ENCODE measurements around the gene TUBB4B.

The TUBB4B gene

GRCh38 chr9:137228506-137228967 lies 12.6 kb upstream of the TUBB4B start:
- H3K27ac Mint-ChIP-seq = no peak overlapping the region
- peaks cover 2% of the 10 kb centered on the region for H3K36me3 Mint-ChIP-seq
- H3K9me3 Mint-ChIP-seq = no peaks in the 10 kb centered on the region
- H3K4me3 Mint-ChIP-seq = no peak overlapping the region
- H3K4me1 Mint-ChIP-seq = peaks cover 6% of the 10 kb centered on the region
- DNase-seq (ENCODE audit: low spot score in 2 of 2) (no peak), ATAC-seq (no peak)

DNA sequence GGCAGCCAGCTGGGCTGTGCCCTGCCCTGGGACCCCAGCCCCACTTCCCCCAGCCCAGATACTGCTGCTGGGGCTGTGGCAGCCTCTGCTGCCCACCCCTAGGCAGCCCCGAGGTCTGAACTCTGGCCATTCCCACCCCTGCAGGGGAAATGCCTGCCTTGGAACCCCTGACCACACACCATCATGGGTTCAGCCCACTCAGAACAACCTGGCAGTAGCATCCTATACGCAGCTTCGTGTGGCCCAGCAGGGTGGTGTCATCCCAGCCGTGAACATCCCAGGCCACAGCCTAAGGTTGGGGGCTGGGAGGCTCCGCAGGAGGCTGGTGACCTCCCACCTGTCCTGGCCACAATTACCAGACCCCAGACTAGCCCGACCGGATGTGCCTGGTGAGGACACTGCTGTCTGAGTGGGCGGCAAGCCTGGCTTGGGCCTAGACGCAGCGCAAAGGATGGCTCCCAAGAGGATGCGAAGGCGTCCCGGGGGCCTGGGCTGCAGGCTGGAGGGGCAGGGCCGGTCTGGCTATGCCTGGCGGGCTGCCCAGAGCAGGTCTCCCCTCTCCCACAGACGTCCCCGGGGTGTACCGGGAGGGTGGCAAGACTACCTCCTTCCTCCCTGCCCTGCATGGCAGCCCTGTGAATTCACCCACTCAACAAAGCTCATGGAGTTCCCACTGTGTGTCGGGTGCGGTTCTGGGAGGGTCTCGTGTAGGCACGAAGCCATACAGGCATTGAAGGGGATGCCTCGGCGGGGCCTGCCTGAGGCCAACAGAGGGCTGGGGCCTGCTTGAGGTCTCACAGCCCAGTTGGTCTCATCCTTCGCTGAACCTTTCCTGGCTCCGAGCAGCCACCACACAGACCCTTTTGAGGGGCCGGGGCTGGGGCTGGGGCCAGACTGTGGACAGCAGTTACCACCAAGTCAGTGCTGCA lies 11.9 kb upstream of the TUBB4B start:
- no peak overlapping the region for H3K4me3 Mint-ChIP-seq
- no peaks in the 10 kb centered on the region for H3K9me3 Mint-ChIP-seq
- no peak overlapping the region for H3K27ac Mint-ChIP-seq
- no peaks in the 10 kb centered on the region for H3K36me3 Mint-ChIP-seq
- H3K4me1 Mint-ChIP-seq = peaks cover 6% of the 10 kb centered on the region
- no peak for ATAC-seq
- no peak for DNase-seq (ENCODE audit: low spot score in 2 of 2)

GRCh38 chr9:137229903-137230704 lies 11.0 kb upstream of the TUBB4B start:
- no peak overlapping the region for H3K4me3 Mint-ChIP-seq
- H3K9me3 Mint-ChIP-seq = no peaks in the 10 kb centered on the region
- no peak for DNase-seq (ENCODE audit: low spot score in 2 of 2)
- H3K4me1 Mint-ChIP-seq = peaks cover 6% of the 10 kb centered on the region
- no peaks in the 10 kb centered on the region for H3K36me3 Mint-ChIP-seq
- H3K27ac Mint-ChIP-seq = no peak overlapping the region
- no peak for ATAC-seq

GRCh38 chr9:137230705-137231371 lies 10.2 kb upstream of the TUBB4B start, which contains the start of gene SLC34A3:
TSS of gene SLC34A3 (plus strand) at chr9:137230901. CDS start at chr9:137231703, 802 bp downstream.
- no peaks in the 10 kb centered on the region for H3K36me3 Mint-ChIP-seq
- H3K4me3 Mint-ChIP-seq = no peak within 1 kb of the TSS
- ATAC-seq (no peak), DNase-seq (ENCODE audit: low spot score in 2 of 2) (no peak)
- H3K4me1 Mint-ChIP-seq = peaks cover 6% of the 10 kb centered on the region
- no peaks in the 10 kb centered on the region for H3K9me3 Mint-ChIP-seq
- no peak within 1 kb of the TSS for H3K27ac Mint-ChIP-seq

DNA sequence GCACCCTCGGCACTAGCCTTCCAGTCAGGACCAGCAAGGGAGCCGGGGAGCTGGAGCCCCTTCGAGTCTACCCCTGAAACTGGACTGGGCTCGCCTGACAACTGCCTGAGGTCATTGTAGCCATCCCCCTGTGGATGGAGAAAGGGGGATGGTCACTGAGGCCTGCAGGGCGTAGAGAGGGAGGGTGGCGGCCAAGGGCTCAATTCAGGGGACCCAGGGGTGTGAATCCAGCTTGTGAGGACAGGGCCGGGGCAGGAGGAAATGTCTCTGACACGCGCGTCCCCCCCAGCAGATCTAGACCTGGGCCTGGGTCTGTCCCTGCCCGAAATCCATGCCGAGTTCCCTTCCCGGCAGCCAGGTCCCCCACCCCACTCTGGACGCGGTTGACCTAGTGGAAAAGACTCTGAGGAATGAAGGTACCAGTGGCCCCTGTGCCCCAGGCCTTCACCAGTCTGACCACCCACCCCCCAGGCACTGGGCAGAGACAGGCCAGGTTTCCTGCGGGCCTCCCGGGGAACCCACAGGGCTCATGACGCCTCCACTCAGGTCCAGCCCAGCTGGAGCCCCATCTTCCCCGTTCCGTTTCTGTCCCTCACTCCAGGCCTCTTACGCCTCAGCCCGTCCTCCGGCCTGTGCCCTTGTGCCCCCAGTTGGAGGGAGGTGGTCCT lies 9.6 kb upstream of the TUBB4B start:
- no peak overlapping the region for H3K27ac Mint-ChIP-seq
- no peak overlapping the region for H3K4me3 Mint-ChIP-seq
- no peaks in the 10 kb centered on the region for H3K36me3 Mint-ChIP-seq
- H3K4me1 Mint-ChIP-seq = peaks cover 6% of the 10 kb centered on the region
- ATAC-seq = no peak
- H3K9me3 Mint-ChIP-seq = no peaks in the 10 kb centered on the region
- DNase-seq (ENCODE audit: low spot score in 2 of 2) = no peak

DNA sequence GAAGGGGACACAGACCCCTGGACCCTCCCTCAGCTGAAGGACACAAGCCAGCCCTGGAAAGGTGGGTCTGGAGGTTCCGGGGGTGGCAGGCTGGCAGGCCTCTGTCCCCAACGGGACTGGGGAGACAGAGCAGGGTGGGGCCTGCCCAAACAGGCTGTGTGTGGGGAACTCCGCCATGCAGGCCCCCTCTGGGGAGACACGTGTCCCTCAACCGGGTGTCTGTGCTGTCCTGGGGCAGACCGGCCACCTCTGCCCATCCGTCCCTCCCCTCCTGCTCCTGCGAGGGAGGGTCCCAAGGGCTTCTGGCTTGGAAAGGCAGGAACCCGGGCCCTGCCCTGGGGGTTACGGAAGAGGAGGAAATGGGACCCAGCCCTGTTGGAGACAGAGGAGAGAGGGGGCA lies 9.0 kb upstream of the TUBB4B start:
- no peak for ATAC-seq

DNA sequence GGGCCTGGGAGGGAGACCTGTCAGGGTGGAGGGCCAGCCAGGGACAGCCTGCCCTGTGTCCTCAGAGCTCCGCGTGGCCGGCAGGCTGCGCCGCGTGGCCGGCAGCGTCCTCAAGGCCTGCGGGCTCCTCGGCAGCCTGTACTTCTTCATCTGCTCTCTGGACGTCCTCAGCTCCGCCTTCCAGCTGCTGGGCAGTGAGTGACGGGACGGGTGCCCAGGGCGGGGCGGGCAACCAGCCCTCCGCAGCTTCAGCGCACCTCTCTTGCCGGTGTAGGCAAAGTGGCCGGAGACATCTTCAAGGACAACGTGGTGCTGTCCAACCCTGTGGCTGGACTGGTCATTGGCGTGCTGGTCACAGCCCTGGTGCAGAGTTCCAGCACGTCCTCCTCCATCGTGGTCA lies 8.6 kb upstream of the TUBB4B start:
- Mint-ChIP-seq H3K4me1 (peaks cover 4% of the 10 kb centered on the region), H3K36me3 (no peaks in the 10 kb centered on the region), H3K4me3 (no peak overlapping the region), H3K27ac (no peak overlapping the region), H3K9me3 (no peaks in the 10 kb centered on the region)
- DNase-seq (ENCODE audit: low spot score in 2 of 2) (no peak), ATAC-seq (no peak)

More for the DNA sequence above, 9.0 kb upstream of the TUBB4B start:
- Mint-ChIP-seq H3K27ac (no peak overlapping the region), H3K9me3 (no peaks in the 10 kb centered on the region), H3K36me3 (no peaks in the 10 kb centered on the region), H3K4me1 (peaks cover 6% of the 10 kb centered on the region), H3K4me3 (no peak overlapping the region)
- DNase-seq (ENCODE audit: low spot score in 2 of 2) = no peak

DNA sequence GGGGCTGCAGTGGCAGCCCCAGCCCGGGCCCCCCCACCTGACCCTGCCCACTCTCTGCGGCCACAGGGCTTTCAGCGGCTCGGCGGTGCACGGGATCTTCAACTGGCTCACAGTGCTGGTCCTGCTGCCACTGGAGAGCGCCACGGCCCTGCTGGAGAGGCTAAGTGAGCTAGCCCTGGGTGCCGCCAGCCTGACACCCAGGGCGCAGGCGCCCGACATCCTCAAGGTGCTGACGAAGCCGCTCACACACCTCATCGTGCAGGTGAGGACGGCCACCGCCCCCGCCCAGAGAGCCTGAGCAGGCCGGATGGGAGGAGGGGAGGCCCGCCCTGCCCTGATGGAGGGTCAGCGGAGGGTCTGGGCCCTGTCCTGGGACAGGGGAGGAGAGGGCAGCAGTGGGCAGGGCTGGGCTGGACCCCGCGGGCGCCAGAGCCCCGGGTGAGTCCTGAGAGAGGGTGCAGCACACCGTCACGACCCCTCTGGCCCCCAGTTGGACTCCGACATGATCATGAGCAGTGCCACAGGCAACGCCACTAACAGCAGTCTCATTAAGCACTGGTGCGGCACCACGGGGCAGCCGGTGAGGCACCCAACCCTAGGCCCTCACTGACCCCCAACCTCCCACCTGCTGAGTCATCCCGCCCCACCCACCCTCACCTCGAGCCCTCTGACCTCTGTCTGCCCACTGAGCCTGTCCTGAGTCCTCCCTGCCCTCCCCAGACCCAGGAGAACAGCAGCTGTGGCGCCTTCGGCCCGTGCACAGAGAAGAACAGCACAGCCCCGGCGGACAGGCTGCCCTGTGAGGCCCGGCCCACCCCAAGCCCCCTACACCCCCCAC lies 7.7 kb upstream of the TUBB4B start:
- Mint-ChIP-seq H3K36me3 (no peaks in the 10 kb centered on the region), H3K27ac (no peak overlapping the region), H3K9me3 (no peaks in the 10 kb centered on the region), H3K4me1 (peaks cover 4% of the 10 kb centered on the region), H3K4me3 (no peak overlapping the region)
- no peak for DNase-seq (ENCODE audit: low spot score in 2 of 2)
- ATAC-seq = no peak

- DNase-seq (ENCODE audit: low spot score in 2 of 2) (no peak), ATAC-seq (no peak)
- Mint-ChIP-seq H3K9me3 (no peaks in the 10 kb centered on the region), H3K4me1 (peaks cover 11% of the 10 kb centered on the region), H3K27ac (no peak overlapping the region), H3K4me3 (no peak overlapping the region), H3K36me3 (peaks cover 5% of the 10 kb centered on the region)
These were observed 6.9 kb upstream of the TUBB4B start for GRCh38 chr9:137234055-137234697.

DNA sequence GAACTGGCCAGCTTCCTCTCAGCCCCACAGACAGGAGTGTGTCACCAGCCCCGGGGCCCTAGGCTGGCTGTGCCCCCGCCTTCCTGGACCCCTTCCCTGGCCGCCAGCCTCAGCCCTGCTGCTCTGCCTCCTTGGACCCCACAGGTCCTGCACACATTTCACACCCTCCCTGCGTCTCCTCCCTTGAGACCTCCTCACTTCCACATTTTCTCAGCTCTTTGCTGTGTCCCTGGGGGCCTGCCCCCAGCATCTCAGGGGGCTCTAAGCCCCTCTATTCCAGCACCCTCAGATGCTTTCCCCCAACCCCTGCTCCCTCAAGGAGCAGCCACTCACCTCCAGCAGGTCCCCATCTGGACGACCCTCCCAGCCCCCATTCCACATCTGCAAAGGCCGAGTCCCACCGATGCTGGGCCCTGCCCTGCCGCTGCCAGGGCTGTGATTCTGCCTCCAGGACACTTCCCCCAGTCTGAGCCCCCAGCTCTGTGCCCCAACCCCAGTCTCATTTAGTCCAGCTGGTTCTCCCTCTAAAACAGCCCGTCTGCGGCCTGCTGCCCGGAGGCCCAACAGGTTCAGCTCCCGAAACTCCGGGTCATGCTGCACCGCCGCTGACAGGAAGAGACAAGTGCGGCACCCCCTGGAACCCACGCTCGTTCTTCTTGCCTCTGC lies 6.2 kb upstream of the TUBB4B start:
- Mint-ChIP-seq H3K27ac (no peak overlapping the region), H3K36me3 (peaks cover 7% of the 10 kb centered on the region), H3K4me3 (no peak overlapping the region), H3K4me1 (peaks cover 12% of the 10 kb centered on the region), H3K9me3 (no peaks in the 10 kb centered on the region)
- no peak for DNase-seq (ENCODE audit: low spot score in 2 of 2)
- no peak for ATAC-seq

DNA sequence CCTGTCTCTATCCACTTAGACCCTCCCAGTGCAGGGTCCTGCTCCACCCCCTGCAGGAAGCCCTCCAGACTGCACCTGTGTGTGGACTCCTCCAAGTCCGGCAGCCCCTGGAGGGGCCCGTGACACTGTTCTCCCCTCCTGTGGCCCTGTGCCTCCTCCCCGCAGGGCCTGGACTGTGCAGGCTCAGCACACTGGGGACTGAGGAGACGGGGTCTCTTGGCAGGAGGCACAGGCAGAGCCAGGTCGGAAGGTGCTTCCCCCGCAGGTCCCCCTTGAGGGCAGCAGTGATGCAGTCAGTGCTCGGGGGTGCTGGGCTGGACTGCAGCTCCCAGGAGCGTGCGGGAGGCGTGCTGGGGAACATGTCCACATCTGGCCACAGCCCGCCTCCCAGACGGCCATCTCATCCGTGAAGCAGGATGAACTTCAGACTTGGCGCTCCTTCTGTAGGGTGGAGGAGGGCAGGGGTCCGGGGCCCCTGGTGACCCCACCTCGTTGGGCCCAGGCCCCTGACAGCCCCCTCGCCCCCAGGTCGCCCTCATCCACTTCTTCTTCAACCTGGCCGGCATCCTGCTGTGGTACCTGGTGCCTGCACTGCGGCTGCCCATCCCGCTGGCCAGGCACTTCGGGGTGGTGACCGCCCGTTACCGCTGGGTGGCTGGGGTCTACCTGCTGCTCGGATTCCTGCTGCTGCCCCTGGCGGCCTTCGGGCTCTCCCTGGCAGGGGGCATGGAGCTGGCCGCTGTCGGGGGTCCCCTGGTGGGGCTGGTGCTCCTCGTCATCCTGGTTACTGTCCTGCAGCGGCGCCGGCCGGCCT lies 5.5 kb upstream of the TUBB4B start:
- DNase-seq (ENCODE audit: low spot score in 2 of 2) (no peak), ATAC-seq (no peak)
- Mint-ChIP-seq H3K9me3 (no peaks in the 10 kb centered on the region), H3K4me1 (peaks cover 12% of the 10 kb centered on the region), H3K27ac (no peak overlapping the region), H3K4me3 (no peak overlapping the region), H3K36me3 (peaks cover 7% of the 10 kb centered on the region)

- H3K9me3 Mint-ChIP-seq = no peaks in the 10 kb centered on the region
- peaks cover 15% of the 10 kb centered on the region for H3K36me3 Mint-ChIP-seq
- DNase-seq (ENCODE audit: low spot score in 2 of 2) (peak; percentile 88 to 95), ATAC-seq (peak; percentile 36)
- H3K4me1 Mint-ChIP-seq = peaks cover 19% of the 10 kb centered on the region
- H3K4me3 Mint-ChIP-seq = peak overlapping the region; percentile 8
- no peak overlapping the region for H3K27ac Mint-ChIP-seq
These were observed 4.7 kb upstream of the TUBB4B start for GRCh38 chr9:137236238-137236935.

Measured in stimulated activated effector memory CD8-positive, alpha-beta T cell treated with anti-CD3 and anti-CD28 coated beads, Interleukin-12 subunit alpha, Interleukin-12 subunit beta, amount 100 ng/mL, for 72 hours (primary cell).